IPS-NIHi7 (cell line): ENCODE measurements around the gene CFHR4.
"Not testable (repeated sequence)": the region's sequence is repeated elsewhere in the genome, so short reads cannot be mapped to it uniquely, and the experiment has no call there.

Experiments used
- DNase-seq: peaks from one replicate; pipeline ENCODE4 v3.0.0; 2012; ENCODE audit warnings: mixed read lengths; ENCODE audit errors: extremely low spot score

Gene CFHR4

GRCh38 chr1:196941474-196941873, 53.6 kb downstream of the CFHR4 start:
- not testable (repeated sequence) for DNase-seq

- DNase-seq, result not testable (repeated sequence)
These were observed 55.7 kb downstream of the CFHR4 start, which contains the start of gene CFHR2 for GRCh38 chr1:196943568-196943967. TSS of gene CFHR2 (plus strand) at chr1:196943738. CDS start at chr1:196943881, 143 bp downstream.

- DNase-seq, result no peak
These were observed 64.0 kb downstream of the CFHR4 start for GRCh38 chr1:196951711-196952394.

- no peak for DNase-seq
These were observed 66.9 kb downstream of the CFHR4 start for GRCh38 chr1:196954778-196955177.

- no peak for DNase-seq
These were observed 68.1 kb downstream of the CFHR4 start for GRCh38 chr1:196955926-196956325.

GRCh38 chr1:196960854-196961253, 73.0 kb downstream of the CFHR4 start:
- DNase-seq, result no peak
